Colonic mucosa (tissue), 4 donors: ENCODE data around the gene TRIM66. TPM values are rescaled to one million over a fixed set of nuclear protein-coding genes. Genes with fewer than 3 reads are reported as not detected.

Experiments used
- DNase-seq: peaks from one replicate; pipeline ENCODE4 v3.0.0-alpha.2; 2020
- H3K27ac ChIP-seq: fragments of 200-600 bp; one replicate; pipeline ENCODE4 v1.8.0; 2021
- H3K27me3 ChIP-seq: fragments of 200-600 bp; one replicate; pipeline ENCODE4 v1.8.0; 2021
- H3K36me3 ChIP-seq: fragments of 200-600 bp; one replicate; pipeline ENCODE4 v1.8.0; 2021
- H3K4me1 ChIP-seq: fragments of 200-600 bp; one replicate; pipeline ENCODE4 v1.8.0; 2021; ENCODE audit warnings: mild to moderate bottlenecking
- H3K4me3 ChIP-seq: fragments of 200-600 bp; one replicate; pipeline ENCODE4 v1.8.0; 2021
- H3K9ac ChIP-seq, 2 donors: one replicate each; pipeline ENCODE4 v1.7.0; 2013; ENCODE audit warnings: control low read depth in 2 of 2, low read depth in 2 of 2, low read length in 2 of 2
- H3K9me3 ChIP-seq: fragments of 200-600 bp; one replicate; pipeline ENCODE4 v1.8.0; 2021
- intact Hi-C: fragments of 100-400 bp; cut with DNase I; formaldehyde crosslinking; loops from one replicate; pipeline ENCODE4 v1.14.1; 2022
- total RNA-seq, 2 donors: library from RNA; stranded (reverse); fragmentation: NEBNext Ultra II Directional in 1 of 2; extraction: Animal tissue kit (Norgen Biotek cat#: 25700) in 1 of 2; gene quantifications; one replicate each; pipeline ENCODE4 v1.2.1, GENCODE V29; 2021
- TF ChIP-seq, protein P1 (sequence below): fragments of 200-600 bp; IDR thresholded peaks from one replicate; pipeline ENCODE4 v1.8.0; 2022; ENCODE audit warnings: antibody characterized with exemption, mild to moderate bottlenecking
- donor health status: healthy.
- donor health status: DM: no; HTN: no; CAD: no.
- donor health status: DM: no; HTN: no; CAD: no.

Gene TRIM66
- total RNA-seq, 2 donors from 2014 or later, result 5.9 to 10.6 TPM

DNA sequence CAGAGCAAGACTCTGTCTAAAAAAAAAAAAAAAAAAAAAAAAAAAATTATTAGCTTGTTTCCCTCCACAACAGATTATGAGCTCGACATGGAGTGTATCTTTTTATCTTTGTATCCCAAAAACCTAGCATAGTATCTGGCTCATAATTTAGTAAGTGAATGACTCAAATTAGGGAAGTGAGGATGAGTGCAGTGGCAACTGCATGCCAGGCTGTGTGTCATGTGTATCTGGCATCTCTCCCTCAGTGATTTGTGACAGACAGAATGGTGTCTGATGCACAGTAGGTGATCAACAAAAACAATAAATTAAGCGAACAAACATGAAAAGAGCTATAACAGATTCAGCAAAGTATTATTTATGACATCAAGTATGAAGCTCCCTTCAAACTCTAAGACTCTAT lies 95.7 kb downstream of the TRIM66 start:
- H3K27ac ChIP-seq, result no peak overlapping the region
- TF ChIP-seq, protein P1, sequence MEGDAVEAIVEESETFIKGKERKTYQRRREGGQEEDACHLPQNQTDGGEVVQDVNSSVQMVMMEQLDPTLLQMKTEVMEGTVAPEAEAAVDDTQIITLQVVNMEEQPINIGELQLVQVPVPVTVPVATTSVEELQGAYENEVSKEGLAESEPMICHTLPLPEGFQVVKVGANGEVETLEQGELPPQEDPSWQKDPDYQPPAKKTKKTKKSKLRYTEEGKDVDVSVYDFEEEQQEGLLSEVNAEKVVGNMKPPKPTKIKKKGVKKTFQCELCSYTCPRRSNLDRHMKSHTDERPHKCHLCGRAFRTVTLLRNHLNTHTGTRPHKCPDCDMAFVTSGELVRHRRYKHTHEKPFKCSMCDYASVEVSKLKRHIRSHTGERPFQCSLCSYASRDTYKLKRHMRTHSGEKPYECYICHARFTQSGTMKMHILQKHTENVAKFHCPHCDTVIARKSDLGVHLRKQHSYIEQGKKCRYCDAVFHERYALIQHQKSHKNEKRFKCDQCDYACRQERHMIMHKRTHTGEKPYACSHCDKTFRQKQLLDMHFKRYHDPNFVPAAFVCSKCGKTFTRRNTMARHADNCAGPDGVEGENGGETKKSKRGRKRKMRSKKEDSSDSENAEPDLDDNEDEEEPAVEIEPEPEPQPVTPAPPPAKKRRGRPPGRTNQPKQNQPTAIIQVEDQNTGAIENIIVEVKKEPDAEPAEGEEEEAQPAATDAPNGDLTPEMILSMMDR, result no peak
- no peaks in the 10 kb centered on the region for H3K4me1 ChIP-seq
- no peaks in the 10 kb centered on the region for H3K36me3 ChIP-seq
- H3K9me3 ChIP-seq, result no peaks in the 10 kb centered on the region
- no peak for DNase-seq
- no peaks in the 10 kb centered on the region for H3K27me3 ChIP-seq
- H3K4me3 ChIP-seq, result no peak overlapping the region
- intact Hi-C loops, result no loop called here
- H3K9ac ChIP-seq, result no peak overlapping the region

DNA sequence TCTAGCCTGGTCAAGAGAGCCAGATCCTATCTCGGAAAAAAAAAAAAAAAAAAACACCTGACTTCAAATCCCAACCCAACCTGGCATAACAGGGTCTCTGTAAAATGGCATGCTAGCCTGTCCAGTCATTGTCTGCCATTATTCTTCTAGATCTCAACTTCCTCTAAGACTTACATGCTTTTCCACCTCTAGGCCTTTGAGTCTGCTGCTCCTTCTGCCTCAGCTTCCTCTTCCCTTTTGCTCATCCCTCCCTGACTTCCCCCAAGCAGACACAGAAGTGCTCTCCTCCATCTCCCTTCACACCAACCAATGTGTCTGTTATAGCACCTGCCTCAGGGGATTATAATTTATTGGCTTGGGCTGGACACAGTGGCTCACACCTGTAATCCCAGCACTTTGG lies 96.3 kb downstream of the TRIM66 start:
- Histone ChIP-seq H3K9ac (no peak overlapping the region), H3K27ac (no peak overlapping the region), H3K36me3 (no peaks in the 10 kb centered on the region), H3K4me3 (no peak overlapping the region), H3K9me3 (no peaks in the 10 kb centered on the region), H3K27me3 (no peaks in the 10 kb centered on the region), H3K4me1 (no peaks in the 10 kb centered on the region)
- TF ChIP-seq, protein P1, result no peak
- no peak for DNase-seq
- intact Hi-C loops, result no loop called here

DNA sequence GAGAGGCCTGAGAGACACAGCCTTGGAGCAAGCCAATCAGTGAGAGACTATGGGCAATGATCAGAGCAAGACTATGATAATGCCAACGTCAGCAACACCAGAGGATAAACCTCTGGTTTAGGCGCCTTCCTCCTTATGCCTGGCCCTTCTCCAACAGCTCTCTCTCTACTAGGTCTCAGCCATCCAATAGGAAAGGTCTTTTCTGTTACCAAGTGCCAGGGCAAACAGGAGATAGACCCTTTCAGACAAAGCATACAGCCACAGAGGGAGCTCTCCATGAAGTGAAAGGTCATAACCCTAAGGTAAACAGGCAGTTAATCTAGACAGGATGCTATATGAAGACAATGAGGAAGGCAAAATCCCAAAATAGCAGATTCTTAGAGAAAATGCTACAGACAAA lies 98.0 kb downstream of the TRIM66 start:
- Histone ChIP-seq H3K4me3 (no peak overlapping the region), H3K27me3 (no peaks in the 10 kb centered on the region), H3K36me3 (no peaks in the 10 kb centered on the region), H3K9me3 (no peaks in the 10 kb centered on the region), H3K4me1 (no peaks in the 10 kb centered on the region), H3K27ac (no peak overlapping the region), H3K9ac (no peak overlapping the region)
- intact Hi-C loops, result no loop called here
- TF ChIP-seq, protein P1, result no peak
- no peak for DNase-seq

DNA sequence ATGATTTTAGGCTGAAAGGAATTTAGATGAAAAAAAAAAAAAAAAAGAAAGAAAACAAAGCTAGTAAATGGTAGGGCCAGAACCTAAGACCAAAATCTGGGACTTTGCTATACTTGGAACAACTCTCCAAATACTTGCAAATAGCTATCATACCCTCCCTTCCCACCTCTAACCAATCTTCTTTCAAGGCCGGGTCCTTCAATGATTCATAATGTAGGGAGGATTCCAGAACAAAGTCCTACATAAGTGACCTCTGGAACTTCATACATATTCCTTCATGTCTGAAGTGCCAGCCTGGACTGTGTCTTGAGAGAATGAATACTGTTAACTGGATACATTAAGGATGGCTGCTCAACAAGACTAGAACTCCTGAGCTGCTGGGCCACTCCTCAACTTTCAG lies 98.4 kb downstream of the TRIM66 start:
- H3K9me3 ChIP-seq, result no peaks in the 10 kb centered on the region
- H3K27me3 ChIP-seq, result no peaks in the 10 kb centered on the region
- intact Hi-C loops, result no loop called here
- H3K4me1 ChIP-seq, result no peaks in the 10 kb centered on the region
- no peak overlapping the region for H3K27ac ChIP-seq
- no peaks in the 10 kb centered on the region for H3K36me3 ChIP-seq
- H3K4me3 ChIP-seq, result no peak overlapping the region
- no peak for DNase-seq
- no peak overlapping the region for H3K9ac ChIP-seq
- TF ChIP-seq, protein P1, result no peak

DNA sequence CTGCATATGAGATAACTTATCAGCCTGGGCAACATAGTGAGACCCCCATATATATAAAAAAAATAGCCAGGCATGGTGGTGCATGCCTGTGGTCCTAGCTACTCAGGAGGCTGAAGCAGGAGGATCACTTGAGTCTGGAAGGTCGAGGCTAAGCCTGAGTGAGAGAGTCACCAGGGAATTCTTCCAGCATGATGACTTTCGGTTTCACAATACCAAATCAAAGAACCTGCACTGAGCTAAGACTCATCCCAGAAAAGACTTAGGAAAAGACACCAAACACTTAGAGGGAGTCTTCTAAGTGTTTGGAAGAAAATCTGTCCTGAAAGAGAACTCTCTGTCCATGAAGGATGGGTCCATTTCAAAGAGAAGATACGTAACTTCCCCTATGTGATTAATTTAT lies 101.2 kb downstream of the TRIM66 start:
- intact Hi-C loops, result no loop called here
- DNase-seq, result no peak
- TF ChIP-seq, protein P1, result no peak

More for the DNA sequence above, 101.2 kb downstream of the TRIM66 start:
- Histone ChIP-seq H3K4me3 (no peak overlapping the region), H3K4me1 (no peaks in the 10 kb centered on the region), H3K9me3 (no peaks in the 10 kb centered on the region), H3K27me3 (no peaks in the 10 kb centered on the region), H3K36me3 (no peaks in the 10 kb centered on the region), H3K9ac (no peak overlapping the region), H3K27ac (no peak overlapping the region)
